Gastrocnemius medialis (tissue), 4 donors: ENCODE results near the gene TCF23. TPM values are rescaled to one million over a fixed set of nuclear protein-coding genes. Genes with fewer than 3 reads are reported as not detected.

Experiments used
- ATAC-seq, 2 donors: fragments of 150-250 bp; one replicate each; pipeline ENCODE4 v1.9.1; 2016
- DNase-seq, 2 donors: peaks; one replicate each; pipeline ENCODE4 v3.0.0-alpha.2; 2019
- H3K27ac ChIP-seq, 4 donors: fragments of 200-600 bp; sonication (generic); 1 replicate in 1 of 4; 2 replicates in 3 of 4; pipeline ENCODE4 v1.5.1; 2016 to 2018; ENCODE audit warnings: mild to moderate bottlenecking in 2 of 4, moderate library complexity in 1 of 4
- H3K27me3 ChIP-seq, 3 donors: fragments of 200-600 bp; sonication (generic) in 2 of 3; 1 replicate in 1 of 3; 2 replicates in 2 of 3; pipeline versions ENCODE4 v1.5.1 to v1.6.0; 2016 to 2019; ENCODE audit warnings: mild to moderate bottlenecking in 1 of 3, moderate library complexity in 1 of 3
- H3K36me3 ChIP-seq, 2 donors: fragments of 200-600 bp; sonication (generic) in 1 of 2; one replicate each; pipeline ENCODE4 v1.5.1; 2017 to 2018
- H3K4me1 ChIP-seq, 2 donors: fragments of 200-600 bp; sonication (generic) in 1 of 2; one replicate each; pipeline ENCODE4 v1.5.1; 2016 to 2017; ENCODE audit warnings: mild to moderate bottlenecking in 2 of 2
- H3K4me3 ChIP-seq, 4 donors: fragments of 200-600 bp; sonication (generic) in 3 of 4; 1 replicate in 1 of 4; 2 replicates in 3 of 4; pipeline ENCODE4 v1.5.1; 2016 to 2019; ENCODE audit warnings: mild to moderate bottlenecking in 2 of 4
- H3K9me3 ChIP-seq, 3 donors: fragments of 200-600 bp; sonication (generic) in 2 of 3; 1 replicate in 1 of 3; 2 replicates in 2 of 3; pipeline ENCODE4 v1.5.1; 2016 to 2019
- CTCF ChIP-seq, 5 experiments: fragments of 450-650 bp in 3 of 5; fragments of 200-600 bp in 2 of 5; sonication (generic) in 2 of 5; IDR thresholded peaks in 4 of 5; conservative IDR thresholded peaks in 1 of 5; 1 replicate in 4 of 5; 2 replicates in 1 of 5; pipeline ENCODE4 v1.5.1; 2016 to 2019; ENCODE audit warnings: antibody characterized with exemption in 5 of 5, mild to moderate bottlenecking in 3 of 5, moderate library complexity in 3 of 5
- POLR2A ChIP-seq, 2 donors: fragments of 450-650 bp; IDR thresholded peaks; one replicate each; pipeline ENCODE4 v1.6.1; 2017; ENCODE audit warnings: antibody characterized with exemption in 2 of 2, mild to moderate bottlenecking in 2 of 2, moderate library complexity in 2 of 2
- in situ Hi-C, 4 donors: fragments of 200-750 bp; cut with MboI; loops; one replicate each; pipeline versions ENCODE4 v1.15.0 to v1.8.0; 2017; ENCODE audit warnings: low sequenced_read_pairs in 4 of 4
- intact Hi-C: fragments of 100-400 bp; cut with DNase I; formaldehyde crosslinking; loops from one replicate; pipeline ENCODE4 v1.15.1; 2023; ENCODE audit warnings: low total_unique reads
- total RNA-seq, 4 donors: library from RNA; depleted of rRNA; stranded (reverse); fragments of >200 nt; gene quantifications; one replicate each; pipeline versions ENCODE4 v1.1.0 to v1.2.3, GENCODE V29; 2016

The TCF23 gene
- total RNA-seq, 4 donors from 2014 or later: 0.20 TPM; not detected in 3

- in situ Hi-C loops (no loop called here), intact Hi-C loops (no loop called here)
- Histone ChIP-seq H3K27me3 (no peaks in the 10 kb centered on the region), H3K9me3 (no peaks in the 10 kb centered on the region), H3K36me3 (peaks cover 0 to 25% of the 10 kb centered on the region in 2 donors), H3K4me3 (no peak overlapping the region), H3K27ac (peak overlapping the region in 3 of 4 donors; percentile 35 to 49 (median 48)), H3K4me1 (peaks cover 22 to 30% of the 10 kb centered on the region in 2 donors)
- DNase-seq (no peak), ATAC-seq (no peak)
- TF ChIP-seq POLR2A (IDR thresholded peaks at IDR 0.05): no peak
- no peak for TF ChIP-seq CTCF (IDR thresholded peaks at IDR 0.05 in 4 of 5, conservative IDR thresholded peaks at IDR 0.05 in 1 of 5)
These were observed 20.7 kb upstream of the TCF23 start for GRCh38 chr2:27127883-27128667.

- no peak for TF ChIP-seq POLR2A (IDR thresholded peaks at IDR 0.05)
- no peak for TF ChIP-seq CTCF (IDR thresholded peaks at IDR 0.05 in 4 of 5, conservative IDR thresholded peaks at IDR 0.05 in 1 of 5)
- H3K27ac ChIP-seq: peak overlapping the region in 3 of 4 donors; percentile 27 to 49 (median 35)
- no peak for ATAC-seq
- no peak for DNase-seq
- no peaks in the 10 kb centered on the region for H3K27me3 ChIP-seq
- peaks cover 0 to 25% of the 10 kb centered on the region in 2 donors for H3K36me3 ChIP-seq
- in situ Hi-C loops: no loop called here
- H3K4me3 ChIP-seq: no peak overlapping the region
- peaks cover 23 to 37% of the 10 kb centered on the region in 2 donors for H3K4me1 ChIP-seq
- H3K9me3 ChIP-seq: no peaks in the 10 kb centered on the region
- intact Hi-C loops: no loop called here
These were observed 19.9 kb upstream of the TCF23 start for GRCh38 chr2:27128668-27129571.

DNA sequence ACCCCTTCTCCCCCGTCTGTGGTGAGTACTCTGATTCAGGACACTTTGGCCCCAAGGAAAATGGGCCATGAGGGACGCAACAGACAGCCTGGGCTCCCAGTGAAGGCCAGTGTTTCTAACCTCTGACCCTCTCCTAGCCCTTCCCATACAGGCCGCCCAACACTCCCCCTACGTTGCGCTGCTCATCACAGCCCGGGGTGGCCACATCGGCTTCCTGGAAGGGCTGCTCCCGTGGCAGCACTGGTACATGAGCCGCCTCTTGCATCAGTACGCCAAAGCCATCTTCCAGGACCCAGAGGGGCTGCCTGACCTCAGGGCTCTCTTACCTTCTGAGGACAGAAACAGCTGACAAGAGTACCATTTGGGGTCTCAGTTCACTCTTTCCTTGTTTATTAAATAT lies 18.4 kb upstream of the TCF23 start:
- H3K4me1 ChIP-seq: peaks cover 23 to 30% of the 10 kb centered on the region in 2 donors
- ATAC-seq: no peak
- no peaks in the 10 kb centered on the region for H3K27me3 ChIP-seq
- intact Hi-C loops (no loop called here), in situ Hi-C loops (no loop called here)
- H3K27ac ChIP-seq: no peak overlapping the region
- DNase-seq: no peak
- no peak overlapping the region for H3K4me3 ChIP-seq
- no peak for TF ChIP-seq CTCF (IDR thresholded peaks at IDR 0.05 in 4 of 5, conservative IDR thresholded peaks at IDR 0.05 in 1 of 5)
- no peak for TF ChIP-seq POLR2A (IDR thresholded peaks at IDR 0.05)
- H3K36me3 ChIP-seq: peaks cover 0 to 25% of the 10 kb centered on the region in 2 donors
- H3K9me3 ChIP-seq: no peaks in the 10 kb centered on the region

DNA sequence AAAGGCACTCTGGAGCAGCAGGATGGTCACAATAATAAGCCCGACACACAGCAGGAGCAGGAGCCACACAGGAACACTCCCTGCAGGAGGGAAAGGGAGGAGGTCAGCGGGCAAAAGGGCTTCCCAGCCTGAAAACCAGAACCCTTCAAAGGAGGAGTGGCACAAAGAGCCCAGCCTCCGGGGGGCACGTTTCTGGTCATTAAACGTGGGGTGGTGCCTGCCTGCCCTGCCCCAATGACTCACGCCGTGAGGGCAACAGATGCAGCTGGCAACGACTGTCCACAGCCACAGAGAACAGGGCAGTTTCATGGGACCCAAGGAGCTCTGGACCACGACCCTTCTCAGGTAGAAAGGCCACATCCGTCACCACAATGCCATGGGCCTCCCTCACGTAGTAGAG lies 17.4 kb upstream of the TCF23 start:
- Histone ChIP-seq H3K27me3 (no peaks in the 10 kb centered on the region), H3K4me1 (peaks cover 16 to 21% of the 10 kb centered on the region in 2 donors), H3K27ac (peak overlapping the region in 1 of 4 donors; percentile 43), H3K4me3 (no peak overlapping the region), H3K9me3 (no peaks in the 10 kb centered on the region), H3K36me3 (peaks cover 0 to 25% of the 10 kb centered on the region in 2 donors)
- TF ChIP-seq POLR2A (IDR thresholded peaks at IDR 0.05) (no peak), CTCF (IDR thresholded peaks at IDR 0.05 in 4 of 5, conservative IDR thresholded peaks at IDR 0.05 in 1 of 5) (no peak)
- in situ Hi-C loops (no loop called here), intact Hi-C loops (no loop called here)
- DNase-seq (no peak), ATAC-seq (no peak)
